Mesodermal cell (in vitro differentiated cells): ENCODE data around the gene LRRIQ4.

Source experiments
- H3K27ac ChIP-seq: 2 replicates; pipeline ENCODE4 v1.7.0; 2013; ENCODE audit warnings: mild to moderate bottlenecking, low read depth, low read length, moderate library complexity; ENCODE audit not compliant: severe bottlenecking
- H3K36me3 ChIP-seq: 2 replicates; pipeline ENCODE4 v1.7.1; 2013; ENCODE audit warnings: mild to moderate bottlenecking, low read length, moderate library complexity; ENCODE audit not compliant: control insufficient read depth, insufficient read depth
- H3K4me1 ChIP-seq: one replicate; pipeline ENCODE4 v1.7.1; 2013; ENCODE audit warnings: mild to moderate bottlenecking, low read length; ENCODE audit not compliant: insufficient read depth, control insufficient read depth, poor library complexity, severe bottlenecking
- H3K4me3 ChIP-seq: 2 replicates; pipeline ENCODE4 v1.7.0; 2013; ENCODE audit warnings: low read length, control low read depth, mild to moderate bottlenecking; ENCODE audit not compliant: insufficient read depth, poor library complexity, severe bottlenecking; ENCODE audit errors: extremely low read depth
- H3K9me3 ChIP-seq: 2 replicates; pipeline ENCODE4 v1.7.1; 2013; ENCODE audit warnings: mild to moderate bottlenecking, low read length, moderate library complexity; ENCODE audit not compliant: control insufficient read depth
- WGBS, 2 experiments: methylation state at CpG; one replicate each; pipeline ENCODE4 v1.1.5; 2013; ENCODE audit warnings: missing lambda C conversion rate in 2 of 2; ENCODE audit not compliant: insufficient coverage in 2 of 2; 5-methylcytosine and 5-hydroxymethylcytosine counted together

Gene LRRIQ4

DNA sequence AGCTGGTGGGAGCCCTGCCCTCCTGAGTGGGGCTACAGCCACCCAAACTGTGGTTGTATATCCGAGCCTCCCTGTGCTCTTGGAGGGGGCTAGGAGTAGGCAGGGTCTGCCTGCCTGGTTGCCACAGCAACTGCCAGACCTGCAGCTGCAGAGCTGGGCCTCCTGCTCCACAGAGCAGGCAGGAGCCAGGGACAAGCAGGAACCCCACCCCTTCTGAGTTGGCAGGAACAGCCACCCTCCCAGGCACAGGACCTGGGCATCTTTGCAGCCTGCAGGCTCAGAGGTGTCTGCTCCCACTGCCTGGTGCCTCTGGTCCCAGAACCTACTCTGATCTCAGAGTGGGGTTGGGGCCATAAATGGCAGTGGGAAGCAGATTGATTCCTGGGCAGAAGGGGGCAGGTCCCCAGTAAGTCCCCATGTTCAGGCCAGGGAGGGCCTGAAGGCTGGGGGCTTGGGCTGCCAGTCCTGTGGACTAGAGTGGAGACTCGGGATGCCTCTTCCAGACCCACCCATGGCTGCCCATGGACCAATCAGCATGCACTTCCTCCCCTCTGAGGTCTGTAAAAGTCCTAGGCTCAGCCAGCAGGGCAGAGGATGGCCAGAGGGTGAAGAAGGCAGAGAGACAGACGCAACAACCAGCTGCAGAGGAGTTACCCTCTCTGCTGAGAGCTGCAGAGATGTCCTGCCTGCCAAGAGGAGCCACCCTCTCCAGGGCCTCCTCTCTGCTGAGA lies 67.3 kb downstream of the LRRIQ4 start:
- H3K4me1 ChIP-seq: peaks cover 6% of the 10 kb centered on the region
- no peak overlapping the region for H3K27ac ChIP-seq
- WGBS, 2 experiments: 81 to 100% methylated on average over 2 to 3 of the region's 3 CpGs
- no peaks in the 10 kb centered on the region for H3K36me3 ChIP-seq
- no peak overlapping the region for H3K4me3 ChIP-seq
- H3K9me3 ChIP-seq: peaks cover 3% of the 10 kb centered on the region

- 92 to 93% methylated on average over 3 of the region's 4 CpGs for WGBS, 2 experiments
- Histone ChIP-seq H3K4me1 (peaks cover 6% of the 10 kb centered on the region), H3K27ac (no peak overlapping the region), H3K4me3 (no peak overlapping the region), H3K36me3 (no peaks in the 10 kb centered on the region), H3K9me3 (no peaks in the 10 kb centered on the region)
Measured at GRCh38 chr3:169880576-169881250, 68.0 kb downstream of the LRRIQ4 start.

- 95 to 100% methylated on average over 2 to 5 of the region's 5 CpGs for WGBS, 2 experiments
- no peak overlapping the region for H3K4me3 ChIP-seq
- no peaks in the 10 kb centered on the region for H3K4me1 ChIP-seq
- no peaks in the 10 kb centered on the region for H3K9me3 ChIP-seq
- no peak overlapping the region for H3K27ac ChIP-seq
- no peaks in the 10 kb centered on the region for H3K36me3 ChIP-seq
Measured at GRCh38 chr3:169886671-169887070, 74.0 kb downstream of the LRRIQ4 start.
